H1 (cell line): ENCODE results near the gene CCDC33. TPM values are rescaled to one million over a fixed set of nuclear protein-coding genes. Genes with fewer than 3 reads are reported as not detected.

ENCODE experiments used
- BACH1 ChIP-seq: IDR thresholded peaks from 2 replicates; pipeline ENCODE4 v1.6.1; 2012; ENCODE audit warnings: low read length, improper control_type of control experiment
- CBX5 ChIP-seq: fragments of 300-800, 300-1000 bp; sonication (generic); IDR thresholded peaks from 2 replicates; pipeline ENCODE4 v1.7.1; 2016; ENCODE audit warnings: antibody characterized with exemption, low read length, low read depth
- CEBPB ChIP-seq: IDR thresholded peaks from 2 replicates; pipeline ENCODE4 v1.6.1; 2012; ENCODE audit warnings: low read depth, low read length
- EGR1 ChIP-seq: IDR thresholded peaks from 2 replicates; pipeline ENCODE4 v1.6.1; 2011; ENCODE audit warnings: low read depth, low read length, borderline replicate concordance
- HDAC2 ChIP-seq, 2 experiments: fragments of 300-600 bp in 1 of 2; sonication (generic) in 1 of 2; IDR thresholded peaks; 2 replicates each; pipeline ENCODE4 v1.6.1; 2011 to 2012; ENCODE audit warnings: low read depth in 2 of 2, low read length in 2 of 2, mild to moderate bottlenecking in 2 of 2, moderate library complexity in 2 of 2, borderline replicate concordance in 1 of 2, inconsistent platforms in 1 of 2
- JUN ChIP-seq: IDR thresholded peaks from 2 replicates; pipeline ENCODE4 v1.6.1; 2011; ENCODE audit warnings: low read depth, mild to moderate bottlenecking, improper control_type of control experiment, low read length
- PHF8 ChIP-seq: fragments of 200-600 bp; sonication (generic); conservative IDR thresholded peaks from 2 replicates; pipeline ENCODE4 v1.7.1; 2012; ENCODE audit warnings: low read depth, mild to moderate bottlenecking, inconsistent platforms, low read length, moderate library complexity
- POLR2A ChIP-seq, 2 experiments: IDR thresholded peaks; 1 replicate in 1 of 2; 2 replicates in 1 of 2; pipeline ENCODE4 v1.6.1; 2011; ENCODE audit warnings: low read depth in 2 of 2, low read length in 2 of 2, mild to moderate bottlenecking in 2 of 2; ENCODE audit errors: control extremely low read depth in 1 of 2
- POU5F1 ChIP-seq: IDR thresholded peaks from 2 replicates; pipeline ENCODE4 v1.6.1; 2011; ENCODE audit warnings: low read depth, mild to moderate bottlenecking, low read length, moderate library complexity
- SAP30 ChIP-seq: fragments of 300-600 bp; sonication (generic); IDR thresholded peaks from 2 replicates; pipeline ENCODE4 v1.7.1; 2012; ENCODE audit warnings: low read length, moderate library complexity, mild to moderate bottlenecking, inconsistent platforms; ENCODE audit not compliant: insufficient read depth, insufficient replicate concordance
- SIN3A ChIP-seq, 2 experiments: IDR thresholded peaks in 1 of 2; conservative IDR thresholded peaks in 1 of 2; 2 replicates each; pipeline ENCODE4 v1.6.1; 2011 to 2012; ENCODE audit warnings: low read length in 2 of 2, improper control_type of control experiment in 1 of 2, low read depth in 1 of 2, mild to moderate bottlenecking in 1 of 2
- SP2 ChIP-seq: IDR thresholded peaks from 2 replicates; pipeline ENCODE4 v1.6.1; 2012; ENCODE audit warnings: mild to moderate bottlenecking, low read length, inconsistent platforms
- SP4 ChIP-seq: IDR thresholded peaks from 2 replicates; pipeline ENCODE4 v1.6.1; 2012; ENCODE audit warnings: low read length, inconsistent platforms
- SUZ12 ChIP-seq: fragments of 200-600 bp; sonication (generic); IDR thresholded peaks from 2 replicates; pipeline ENCODE4 v1.6.1; 2012; ENCODE audit warnings: mild to moderate bottlenecking, inconsistent platforms, low read length, moderate library complexity, mixed read lengths
- TAF1 ChIP-seq: IDR thresholded peaks from 2 replicates; pipeline ENCODE4 v1.6.1; 2011; ENCODE audit warnings: mild to moderate bottlenecking, low read depth, low read length
- TAF7 ChIP-seq: optimal IDR thresholded peaks from 2 replicates; pipeline ENCODE3; 2011; ENCODE audit warnings: low read depth, mild to moderate bottlenecking, inconsistent platforms, low read length, moderate library complexity, borderline replicate concordance
- TEAD4 ChIP-seq: IDR thresholded peaks from 2 replicates; pipeline ENCODE4 v1.6.1; 2012; ENCODE audit warnings: low read depth, low read length, inconsistent platforms, mixed read lengths
- polyA plus RNA-seq, 7 experiments: library from polyadenylated mRNA; depleted of rRNA in 3 of 7; stranded (reverse) in 5 of 7; unstranded in 2 of 7; fragments of >200 nt in 5 of 7; fragments of 200-250 nt in 2 of 7; gene quantifications; 1 replicate in 5 of 7; 2 replicates in 1 of 7; 4 replicates in 1 of 7; pipeline versions ENCODE4 v1.2.1 to v1.2.3, GENCODE V29; 2011 to 2013; ENCODE audit warnings: missing spikeins in 2 of 7, mixed read lengths in 2 of 7
- total RNA-seq: library from RNA; stranded (reverse); fragmentation: NEBNext Ultra II Directional; extraction: Animal tissue kit (Norgen Biotek cat#: 25700); gene quantifications from 2 replicates; pipeline ENCODE4 v1.2.1, GENCODE V29; 2021
- TF ChIP-seq, protein P1 (sequence below): IDR thresholded peaks from 2 replicates; pipeline ENCODE4 v1.6.1; 2012; ENCODE audit warnings: inconsistent platforms
- TF ChIP-seq, protein P2 (sequence below): IDR thresholded peaks from 2 replicates; pipeline ENCODE4 v1.6.1; 2011; ENCODE audit warnings: low read depth, mild to moderate bottlenecking, low read length; ENCODE audit not compliant: insufficient read depth

Gene CCDC33
- total and polyA plus RNA-seq, 2 of the 8 experiments (the other 6 are each of a cell fraction or from before 2014, with no cell fraction given): 2.0 to 2.7 TPM

GRCh38 chr15:74365598-74366445, 129.7 kb downstream of the CCDC33 start (continued):
- peak; percentile 62 for TF ChIP-seq PHF8
- TF ChIP-seq TEAD4: peak; percentile 29; the same call in 1 of the 2 replicates
- TF ChIP-seq POU5F1: no peak
- 0 out of 2 replicates have a peak, but pooled peaks have one; percentile 39 for TF ChIP-seq SUZ12
- no peak for TF ChIP-seq HDAC2 (IDR thresholded peaks at IDR 0.05; ENCODE audit: borderline replicate concordance in 1 of 2, low read depth in 2 of 2, low read length in 2 of 2)
- peak; percentile 65 for TF ChIP-seq TAF1
- TF ChIP-seq SP4: no peak
- TF ChIP-seq, protein P1, sequence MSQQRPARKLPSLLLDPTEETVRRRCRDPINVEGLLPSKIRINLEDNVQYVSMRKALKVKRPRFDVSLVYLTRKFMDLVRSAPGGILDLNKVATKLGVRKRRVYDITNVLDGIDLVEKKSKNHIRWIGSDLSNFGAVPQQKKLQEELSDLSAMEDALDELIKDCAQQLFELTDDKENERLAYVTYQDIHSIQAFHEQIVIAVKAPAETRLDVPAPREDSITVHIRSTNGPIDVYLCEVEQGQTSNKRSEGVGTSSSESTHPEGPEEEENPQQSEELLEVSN: peak; percentile 40; the same call in 1 of the 2 replicates
- TF ChIP-seq CBX5: no peak
- no peak for TF ChIP-seq CEBPB
- TF ChIP-seq TAF7: no peak
- no peak for TF ChIP-seq EGR1
- TF ChIP-seq, protein P2, sequence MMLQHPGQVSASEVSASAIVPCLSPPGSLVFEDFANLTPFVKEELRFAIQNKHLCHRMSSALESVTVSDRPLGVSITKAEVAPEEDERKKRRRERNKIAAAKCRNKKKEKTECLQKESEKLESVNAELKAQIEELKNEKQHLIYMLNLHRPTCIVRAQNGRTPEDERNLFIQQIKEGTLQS: no peak
- peak in 1 of 2 experiments; percentile 67; a peak in 2 of 4 replicates for TF ChIP-seq SIN3A (conservative IDR thresholded peaks at IDR 0.05 in 1 of 2, IDR thresholded peaks at IDR 0.05 in 1 of 2; ENCODE audit: low read depth in 1 of 2, low read length in 2 of 2)
- no peak for TF ChIP-seq SP2
- TF ChIP-seq SAP30: no peak
- no peak; the same call in 1 of the 2 replicates for TF ChIP-seq BACH1
- TF ChIP-seq JUN: no peak
- peak in 1 of 2 experiments; percentile 78; a peak in 2 of 3 replicates for TF ChIP-seq POLR2A (IDR thresholded peaks at IDR 0.05; ENCODE audit: control extremely low read depth in 1 of 2, low read depth in 2 of 2, low read length in 2 of 2)
